Activated CD4-positive, alpha-beta T cell treated with anti-CD3 and anti-CD28 coated beads for 36 hours (primary cell): Measurements from ENCODE around the gene ARVCF. TPM values are rescaled to one million over a fixed set of nuclear protein-coding genes. Genes with fewer than 3 reads are reported as not detected.

ENCODE experiments used
- ATAC-seq: fragments of 200-7000 bp; cut with Tn5 transposase; one replicate; pipeline ENCODE4 v1.10.0; 2021; ENCODE audit warnings: mild to moderate bottlenecking, moderate library complexity
- CTCF ChIA-PET: fragments of 350-600 bp; sonication (Branson Sonifier 250); formaldehyde crosslinking; loops from one replicate; lab custom pipeline; 2021; ENCODE audit warnings: antibody characterized with exemption; lab: Charles Lee
- POLR2A ChIA-PET: fragments of 350-600 bp; sonication (Branson Sonifier 250); formaldehyde crosslinking; loops from one replicate; lab custom pipeline; 2021; ENCODE audit warnings: antibody characterized with exemption, inconsistent platforms; lab: Charles Lee
- DNase-seq: peaks from one replicate; pipeline ENCODE4 v3.0.0-alpha.2; 2020
- H3K27ac Mint-ChIP-seq: one replicate; pipeline ENCODE4 v1.8.0; 2021; ENCODE audit warnings: mixed read lengths
- H3K27me3 Mint-ChIP-seq: one replicate; pipeline ENCODE4 v1.8.0; 2021; ENCODE audit warnings: mixed read lengths
- H3K36me3 Mint-ChIP-seq: one replicate; pipeline ENCODE4 v1.8.0; 2021; ENCODE audit warnings: low read depth, mixed read lengths
- H3K4me1 Mint-ChIP-seq: one replicate; pipeline ENCODE4 v1.8.0; 2021; ENCODE audit warnings: mixed read lengths
- H3K4me3 Mint-ChIP-seq: one replicate; pipeline ENCODE4 v1.8.0; 2021; ENCODE audit warnings: mild to moderate bottlenecking, moderate library complexity, mixed read lengths
- H3K9me3 Mint-ChIP-seq: one replicate; pipeline ENCODE4 v1.8.0; 2021; ENCODE audit warnings: low read depth, mixed read lengths
- intact Hi-C, 2 experiments: fragments of 100-400 bp; cut with DNase I in 1 of 2; cut with micrococcal nuclease in 1 of 2; formaldehyde crosslinking; loops; one replicate each; pipeline versions ENCODE4 v1.14.2 to v1.15.1; 2022 to 2024; cut with DNase I, micrococcal nuclease
- total RNA-seq, 2 experiments: library from RNA; stranded (reverse); gene quantifications; one replicate each; pipeline ENCODE4 v1.2.3, GENCODE V29; 2021

Gene ARVCF
- total RNA-seq, 2 experiments from 2014 or later, result 1.3 to 2.1 TPM

DNA sequence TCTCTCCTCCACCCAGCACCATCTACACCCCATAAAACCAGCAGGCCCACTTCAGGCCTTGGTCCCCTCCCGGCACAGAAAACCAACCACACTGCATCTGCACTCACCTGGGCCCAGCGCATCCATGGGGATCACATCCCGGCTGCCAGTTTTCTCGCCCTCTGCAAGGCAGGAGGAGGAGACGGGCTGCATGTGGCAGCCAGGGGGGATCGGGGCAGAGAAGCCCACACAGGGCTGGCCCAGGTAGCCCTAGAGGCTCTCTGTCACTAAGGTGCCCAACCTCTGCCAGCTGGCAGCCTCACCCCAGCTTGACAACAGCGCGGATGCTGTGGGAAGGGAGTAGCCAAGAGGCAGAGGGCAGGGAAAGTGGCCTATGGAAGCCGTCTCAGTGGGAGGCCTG is 44.4 kb downstream of the ARVCF start:
- ChIA-PET POLR2A (no interaction called here), CTCF (interaction anchor here (0.6 to 2.6 kb wide), 4 partner anchors 39 to 242 kb away, joined by 3 to 14 read pairs (median 4); no protein-coding TSS in a partner anchor)
- no peak overlapping the region for H3K4me3 Mint-ChIP-seq
- H3K4me1 Mint-ChIP-seq, result peaks cover 11% of the 10 kb centered on the region
- ATAC-seq (no peak), DNase-seq (no peak)
- H3K36me3 Mint-ChIP-seq, result no peaks in the 10 kb centered on the region
- no peaks in the 10 kb centered on the region for H3K27me3 Mint-ChIP-seq
- H3K9me3 Mint-ChIP-seq, result no peaks in the 10 kb centered on the region
- intact Hi-C loops, result loop anchor here in 1 of 2 experiments (10.0 kb wide), 1 partner anchor 323 kb away; no protein-coding TSS in a partner anchor
- no peak overlapping the region for H3K27ac Mint-ChIP-seq

DNA sequence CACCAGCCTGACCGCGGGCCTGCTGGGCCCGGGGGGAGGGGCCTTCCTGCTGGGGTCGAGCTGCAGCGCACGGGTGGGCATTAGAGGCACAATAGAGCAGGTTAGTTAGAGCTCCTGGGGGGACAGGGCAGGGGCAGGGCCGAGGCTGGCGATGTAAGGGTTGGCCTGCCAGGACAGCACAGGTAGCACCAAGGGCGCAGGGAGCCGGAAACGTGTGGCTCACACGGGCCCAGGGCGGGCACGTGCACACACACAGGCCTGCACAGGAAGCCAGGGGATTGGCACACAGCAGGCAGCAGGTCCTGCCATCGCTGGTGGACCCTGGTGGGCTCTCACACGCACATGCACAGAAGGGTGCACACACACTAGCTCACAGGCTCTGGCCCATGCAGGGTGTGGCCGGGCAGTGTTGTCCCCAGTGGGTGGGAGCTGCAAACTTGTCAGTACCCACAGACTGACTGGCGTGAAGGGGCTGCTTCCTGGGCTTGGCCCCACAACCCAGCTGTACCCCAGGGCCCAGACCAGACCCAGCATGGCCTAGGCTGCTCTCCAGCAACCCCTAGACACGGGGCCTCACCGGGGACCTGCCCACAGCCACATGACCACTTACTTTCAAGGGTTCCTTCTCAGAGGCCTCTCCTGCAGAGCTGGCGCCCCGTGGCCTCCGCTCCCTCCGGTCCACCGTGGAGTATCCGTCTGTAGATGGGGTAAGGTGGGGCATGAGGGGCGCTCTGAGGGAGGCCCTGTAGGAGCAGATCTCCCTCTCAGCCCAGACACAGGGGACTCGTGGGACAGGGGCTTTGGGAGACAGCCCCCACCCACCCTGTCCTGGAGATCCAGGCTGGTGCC is 45.1 kb downstream of the ARVCF start:
- Mint-ChIP-seq H3K9me3 (no peaks in the 10 kb centered on the region), H3K4me3 (no peak overlapping the region), H3K27me3 (no peaks in the 10 kb centered on the region), H3K4me1 (peaks cover 11% of the 10 kb centered on the region), H3K27ac (no peak overlapping the region), H3K36me3 (no peaks in the 10 kb centered on the region)
- intact Hi-C loops, result loop anchor here in 1 of 2 experiments (2.0 to 10.0 kb wide), 2 partner anchors 157 to 323 kb away; no protein-coding TSS in a partner anchor
- peak; percentile 46 for DNase-seq
- ChIA-PET CTCF (interaction anchor here (0.6 to 2.6 kb wide), 11 partner anchors 13 to 241 kb away, joined by 3 to 14 read pairs (median 3); no protein-coding TSS in a partner anchor), POLR2A (no interaction called here)
- ATAC-seq, result peak; percentile 28

DNA sequence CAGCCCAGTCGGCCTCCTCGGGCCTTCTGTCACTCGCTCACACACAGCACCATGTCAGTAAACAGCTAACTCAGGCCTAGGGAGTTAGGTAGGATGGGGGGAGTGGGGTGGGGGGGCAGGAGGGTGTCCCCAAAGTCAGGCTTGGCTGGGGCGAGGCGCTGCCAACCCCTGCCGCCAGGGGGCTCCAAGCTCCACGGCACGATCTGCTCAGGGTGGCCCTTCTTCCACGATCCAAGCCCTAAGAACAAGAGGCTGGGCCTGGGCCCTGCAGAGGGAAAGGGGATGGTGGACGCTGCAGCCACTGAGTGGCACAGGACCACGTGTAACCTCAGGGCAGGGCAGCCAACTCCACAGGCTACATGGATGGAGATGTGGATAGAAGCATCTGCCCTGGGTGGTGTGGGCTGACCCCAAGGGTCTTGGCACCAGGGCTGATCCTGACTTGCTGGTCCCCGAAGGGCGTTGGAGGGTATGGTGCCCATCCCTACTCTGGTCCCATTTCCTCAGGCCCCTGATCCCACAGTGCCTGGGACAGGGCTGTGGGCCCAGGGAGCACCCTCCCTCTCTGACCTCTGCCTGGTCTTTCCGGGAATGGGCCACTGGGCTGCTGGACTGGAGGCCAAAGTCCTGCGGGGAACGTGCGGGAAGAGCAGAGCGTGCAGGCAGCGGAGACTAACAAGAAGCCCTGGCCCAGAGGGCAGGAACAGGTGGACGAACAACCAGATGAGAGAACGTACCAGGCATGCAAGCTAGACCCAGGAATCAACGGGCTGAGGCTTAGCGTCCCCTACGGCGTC is 45.9 kb downstream of the ARVCF start:
- CTCF ChIA-PET, result interaction anchor here (0.6 to 2.7 kb wide), 12 partner anchors 14 to 550 kb away, joined by 3 to 14 read pairs (median 4); no protein-coding TSS in a partner anchor
- peaks cover 11% of the 10 kb centered on the region for H3K4me1 Mint-ChIP-seq
- DNase-seq (peak; percentile 86), ATAC-seq (peak; percentile 86)
- POLR2A ChIA-PET, result no interaction called here
- peaks cover 3% of the 10 kb centered on the region for H3K36me3 Mint-ChIP-seq
- intact Hi-C loops, result loop anchor here (1.0 to 10.0 kb wide), 5 partner anchors 43 to 324 kb away; no protein-coding TSS in a partner anchor
- H3K9me3 Mint-ChIP-seq, result no peaks in the 10 kb centered on the region
- H3K27ac Mint-ChIP-seq, result no peak overlapping the region
- no peak overlapping the region for H3K4me3 Mint-ChIP-seq
- H3K27me3 Mint-ChIP-seq, result no peaks in the 10 kb centered on the region

DNA sequence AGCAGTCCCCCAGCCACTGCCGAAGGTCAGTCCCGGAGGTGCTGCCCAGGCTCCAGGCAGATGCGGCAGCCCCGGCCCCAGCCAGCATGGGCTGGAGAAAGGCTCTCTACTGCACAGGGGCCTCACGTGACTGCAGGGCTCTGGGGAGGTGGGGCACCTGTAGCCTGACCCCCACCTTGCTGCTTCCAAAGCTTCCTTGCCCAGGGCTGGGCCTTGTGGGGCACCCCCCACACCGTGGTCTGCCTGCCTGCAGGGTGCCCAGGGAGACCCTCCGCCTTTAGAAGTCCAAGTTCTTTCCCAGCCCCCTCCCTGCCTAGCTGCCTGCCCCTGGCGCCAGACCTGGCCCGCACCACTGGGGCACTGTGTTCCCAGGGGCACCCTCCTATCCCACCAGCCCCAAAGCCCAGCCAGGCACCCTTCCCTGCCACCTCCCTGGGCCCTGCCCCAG is 46.6 kb downstream of the ARVCF start:
- no peak overlapping the region for H3K27ac Mint-ChIP-seq
- ATAC-seq, result no peak
- H3K27me3 Mint-ChIP-seq, result no peaks in the 10 kb centered on the region
- ChIA-PET POLR2A (no interaction called here), CTCF (interaction anchor here (0.6 to 2.7 kb wide), 6 partner anchors 16 to 549 kb away, joined by 3 to 13 read pairs (median 4); no protein-coding TSS in a partner anchor)
- H3K4me1 Mint-ChIP-seq, result peaks cover 8% of the 10 kb centered on the region
- H3K9me3 Mint-ChIP-seq, result no peaks in the 10 kb centered on the region
- DNase-seq, result no peak
- intact Hi-C loops, result loop anchor here (1.0 to 10.0 kb wide), 5 partner anchors 43 to 325 kb away; no protein-coding TSS in a partner anchor
- peaks cover 3% of the 10 kb centered on the region for H3K36me3 Mint-ChIP-seq
- H3K4me3 Mint-ChIP-seq, result no peak overlapping the region

DNA sequence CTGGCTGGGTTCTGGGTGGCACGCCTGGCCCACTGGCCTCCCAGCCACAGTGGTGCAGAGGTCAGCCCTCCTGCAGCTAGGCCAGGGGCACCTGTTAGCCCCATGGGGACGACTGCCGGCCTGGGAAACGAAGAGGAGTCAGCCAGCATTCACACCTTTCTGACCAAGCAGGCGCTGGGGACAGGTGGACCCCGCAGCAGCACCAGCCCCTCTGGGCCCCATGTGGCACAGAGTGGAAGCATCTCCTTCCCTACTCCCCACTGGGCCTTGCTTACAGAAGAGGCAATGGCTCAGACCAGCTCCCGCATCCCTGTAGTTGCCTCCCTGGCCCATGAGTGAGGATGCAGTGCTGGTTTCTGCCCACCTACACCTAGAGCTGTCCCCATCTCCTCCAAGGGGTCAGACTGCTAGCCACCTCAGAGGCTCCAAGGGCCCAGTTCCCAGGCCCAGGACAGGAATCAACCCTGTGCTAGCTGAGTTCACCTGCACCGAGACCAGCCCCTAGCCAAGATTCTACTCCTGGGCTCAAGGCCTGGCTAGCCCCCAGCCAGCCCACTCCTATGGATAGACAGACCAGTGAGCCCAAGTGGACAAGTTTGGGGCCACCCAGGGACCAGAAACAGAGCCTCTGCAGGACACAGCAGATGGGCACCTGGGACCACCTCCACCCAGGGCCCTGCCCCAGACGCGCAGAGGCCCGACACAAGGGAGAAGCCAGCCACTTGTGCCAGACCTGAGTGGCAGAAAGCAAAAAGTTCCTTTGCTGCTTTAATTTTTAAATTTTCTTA is 47.3 kb downstream of the ARVCF start:
- Mint-ChIP-seq H3K4me3 (no peak overlapping the region), H3K27me3 (no peaks in the 10 kb centered on the region), H3K36me3 (peaks cover 3% of the 10 kb centered on the region), H3K27ac (no peak overlapping the region), H3K4me1 (peaks cover 5% of the 10 kb centered on the region), H3K9me3 (no peaks in the 10 kb centered on the region)
- POLR2A ChIA-PET, result no interaction called here
- CTCF ChIA-PET, result interaction anchor here (0.6 to 2.7 kb wide), 6 partner anchors 17 to 549 kb away, joined by 3 to 13 read pairs (median 4); no protein-coding TSS in a partner anchor
- intact Hi-C loops, result loop anchor here in 1 of 2 experiments (5.0 kb wide), 1 partner anchor 148 kb away; the partner anchor contains the start of genes RANBP1 and TRMT2A
- ATAC-seq, result no peak
- DNase-seq, result no peak

DNA sequence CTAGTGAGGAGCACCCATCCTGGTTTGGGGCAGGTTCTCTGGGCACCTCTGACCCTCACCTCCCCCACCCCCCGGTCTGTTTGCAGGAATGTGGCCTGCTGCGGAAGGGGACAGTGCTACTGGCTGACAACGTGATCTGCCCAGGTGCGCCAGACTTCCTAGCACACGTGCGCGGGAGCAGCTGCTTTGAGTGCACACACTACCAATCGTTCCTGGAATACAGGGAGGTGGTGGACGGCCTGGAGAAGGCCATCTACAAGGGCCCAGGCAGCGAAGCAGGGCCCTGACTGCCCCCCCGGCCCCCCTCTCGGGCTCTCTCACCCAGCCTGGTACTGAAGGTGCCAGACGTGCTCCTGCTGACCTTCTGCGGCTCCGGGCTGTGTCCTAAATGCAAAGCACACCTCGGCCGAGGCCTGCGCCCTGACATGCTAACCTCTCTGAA is 48.2 kb downstream of the ARVCF start:
- intact Hi-C loops, result loop anchor here in 1 of 2 experiments (5.0 kb wide), 1 partner anchor 149 kb away; the partner anchor contains the start of genes RANBP1 and TRMT2A
- no peaks in the 10 kb centered on the region for H3K27me3 Mint-ChIP-seq
- peaks cover 5% of the 10 kb centered on the region for H3K4me1 Mint-ChIP-seq
- ATAC-seq, result no peak
- ChIA-PET CTCF (interaction anchor here (1.3 to 2.7 kb wide), 2 partner anchors 35 to 143 kb away, joined by 3 to 13 read pairs; no protein-coding TSS in a partner anchor), POLR2A (interaction anchor here (0.5 kb wide), 1 partner anchor 68 kb away, joined by 3 read pairs; no protein-coding TSS in a partner anchor)
- H3K27ac Mint-ChIP-seq, result no peak overlapping the region
- no peak overlapping the region for H3K4me3 Mint-ChIP-seq
- DNase-seq, result no peak
- peaks cover 3% of the 10 kb centered on the region for H3K36me3 Mint-ChIP-seq
- no peaks in the 10 kb centered on the region for H3K9me3 Mint-ChIP-seq

DNA sequence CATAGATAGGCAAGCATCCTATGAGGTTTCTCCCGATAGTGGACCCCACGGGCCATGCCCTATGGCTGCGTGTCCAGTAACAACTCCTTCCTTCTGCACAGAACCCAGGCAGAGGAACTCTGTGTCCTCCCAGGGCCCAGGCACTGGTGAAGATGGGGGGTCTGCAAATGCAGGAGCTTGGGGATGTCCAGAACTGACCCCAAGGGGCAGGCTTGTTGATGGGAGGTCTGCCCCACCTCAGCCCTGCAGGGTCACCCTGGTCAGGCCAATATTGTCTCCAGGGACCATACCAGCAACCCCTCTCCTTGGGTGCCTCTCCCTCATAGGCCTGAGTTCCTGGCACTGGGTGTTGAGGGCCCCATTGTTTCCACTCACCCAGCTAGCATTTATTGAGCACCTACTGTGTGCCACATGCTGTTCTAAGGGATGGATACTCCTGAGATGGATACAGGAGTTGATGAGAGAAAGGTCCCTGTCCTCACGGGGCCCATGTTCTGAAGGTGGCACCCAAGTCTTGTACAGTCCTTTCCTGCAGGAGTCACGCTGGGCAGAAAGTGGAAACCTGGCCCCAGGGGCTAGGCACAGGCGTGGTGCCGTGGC is 48.7 kb downstream of the ARVCF start:
- peaks cover 5% of the 10 kb centered on the region for H3K36me3 Mint-ChIP-seq
- ChIA-PET POLR2A (no interaction called here), CTCF (no interaction called here)
- H3K4me1 Mint-ChIP-seq, result peaks cover 7% of the 10 kb centered on the region
- no peaks in the 10 kb centered on the region for H3K27me3 Mint-ChIP-seq
- no peak overlapping the region for H3K27ac Mint-ChIP-seq
- ATAC-seq, result no peak
- no peak overlapping the region for H3K4me3 Mint-ChIP-seq
- DNase-seq, result no peak
- intact Hi-C loops, result loop anchor here in 1 of 2 experiments (5.0 kb wide), 1 partner anchor 149 kb away; the partner anchor contains the start of genes RANBP1 and TRMT2A
- H3K9me3 Mint-ChIP-seq, result no peaks in the 10 kb centered on the region

DNA sequence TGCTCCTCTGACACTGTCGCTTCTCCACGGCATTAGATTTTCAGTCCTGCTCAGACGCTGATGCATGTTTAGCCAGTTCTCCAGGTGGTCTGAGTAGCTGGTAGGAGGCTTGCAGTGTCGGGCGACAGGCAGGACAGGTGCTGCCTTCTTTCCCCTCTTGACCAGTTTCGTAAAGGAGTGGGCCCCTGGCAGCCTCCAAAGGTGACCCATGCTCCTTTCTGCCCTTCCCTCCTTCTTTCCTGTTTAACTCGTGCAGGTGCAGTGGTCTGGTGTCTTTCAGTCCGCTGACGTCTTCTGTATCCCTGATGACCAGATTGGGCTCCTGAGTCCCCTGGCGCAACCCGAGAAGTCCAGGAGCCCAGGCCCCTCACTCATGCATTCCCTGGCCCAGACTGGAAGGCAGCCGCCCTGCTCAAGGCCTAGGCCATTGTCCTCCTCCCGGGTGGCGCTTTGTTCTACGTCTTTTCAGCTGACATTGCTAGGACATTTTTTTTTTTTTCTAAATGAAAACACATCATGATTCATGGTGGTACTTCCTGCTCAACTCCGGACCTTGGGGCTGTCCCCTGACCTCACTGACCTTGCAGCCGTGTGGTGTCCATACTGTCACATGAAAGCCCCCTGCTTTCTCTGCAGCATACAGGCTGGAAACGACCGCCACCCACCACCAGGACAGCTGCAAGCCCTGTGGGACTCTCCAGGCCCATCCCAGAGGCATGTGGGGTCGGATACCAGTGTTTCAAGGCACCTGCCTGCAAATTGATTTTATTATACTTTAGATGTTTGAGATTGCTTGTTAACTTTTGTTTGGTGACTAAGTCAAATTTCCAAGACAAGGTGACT is 49.5 kb downstream of the ARVCF start:
- no peak overlapping the region for H3K27ac Mint-ChIP-seq
- H3K4me1 Mint-ChIP-seq, result peaks cover 12% of the 10 kb centered on the region
- peaks cover 7% of the 10 kb centered on the region for H3K36me3 Mint-ChIP-seq
- ChIA-PET CTCF (interaction anchor here (0.7 kb wide), 1 partner anchor 99 kb away, joined by 3 read pairs; no protein-coding TSS in a partner anchor), POLR2A (no interaction called here)
- no peak overlapping the region for H3K4me3 Mint-ChIP-seq
- no peaks in the 10 kb centered on the region for H3K9me3 Mint-ChIP-seq
- H3K27me3 Mint-ChIP-seq, result no peaks in the 10 kb centered on the region
- intact Hi-C loops, result loop anchor here in 1 of 2 experiments (5.0 kb wide), 1 partner anchor 150 kb away; the partner anchor contains the start of genes RANBP1 and TRMT2A
- ATAC-seq (no peak), DNase-seq (no peak)
